NB4 (cell line): ENCODE data around the gene TMEM260.

Experiments
- DNase-seq: peaks from one replicate; pipeline ENCODE4 v3.0.0; 2010; ENCODE audit warnings: low read depth
- H3K4me3 ChIP-seq: one replicate; pipeline ENCODE4 v1.5.1; 2011; ENCODE audit warnings: mild to moderate bottlenecking, low read depth, low read length, moderate library complexity
- CTCF ChIP-seq: IDR thresholded peaks from one replicate; pipeline ENCODE4 v1.5.1; 2012; ENCODE audit warnings: low read depth, low read length
- MAX ChIP-seq: IDR thresholded peaks from 2 replicates; pipeline ENCODE4 v1.6.1; 2011; ENCODE audit warnings: low read depth, low read length
- MYC ChIP-seq: IDR thresholded peaks from 2 replicates; pipeline ENCODE4 v1.6.1; 2011; ENCODE audit warnings: low read depth, low read length
- POLR2A ChIP-seq: IDR thresholded peaks from 2 replicates; pipeline ENCODE4 v1.6.1; 2011; ENCODE audit warnings: mild to moderate bottlenecking; ENCODE audit not compliant: insufficient read length; ENCODE audit errors: extremely low read depth

TMEM260 gene

GRCh38 chr14:56562883-56563282, 16.7 kb upstream of the TMEM260 start:
- H3K4me3 ChIP-seq, result no peak overlapping the region
- DNase-seq, result no peak
- TF ChIP-seq MAX (no peak), MYC (no peak), CTCF (no peak), POLR2A (no peak)

- no peak for DNase-seq
- H3K4me3 ChIP-seq, result no peak overlapping the region
- no peak for TF ChIP-seq CTCF
- TF ChIP-seq MAX, result no peak
- no peak for TF ChIP-seq POLR2A
- TF ChIP-seq MYC, result no peak
Observed at GRCh38 chr14:56569174-56569573, 10.4 kb upstream of the TMEM260 start.

- TF ChIP-seq POLR2A (no peak), MAX (no peak), CTCF (no peak), MYC (no peak)
- H3K4me3 ChIP-seq, result no peak overlapping the region
- DNase-seq, result no peak
Observed at GRCh38 chr14:56570295-56570694, 9.3 kb upstream of the TMEM260 start.

GRCh38 chr14:56580221-56580711, 668 bp downstream of the TMEM260 start:
- no peak for DNase-seq
- TF ChIP-seq POLR2A (no peak), CTCF (no peak), MAX (no peak)
- H3K4me3 ChIP-seq, result peak overlapping the region; percentile 95

GRCh38 chr14:56581041-56581727, 1.6 kb downstream of the TMEM260 start:
- no peak for TF ChIP-seq MYC
- TF ChIP-seq MAX, result no peak
- no peak for TF ChIP-seq CTCF
- no peak for TF ChIP-seq POLR2A
- peak overlapping the region; percentile 95 for H3K4me3 ChIP-seq
- DNase-seq, result peak; percentile 20
